ENCODE data around the gene LRP6.
"Not testable (repeated sequence)": the region's sequence is repeated elsewhere in the genome, so short reads cannot be mapped to it uniquely, and the experiment has no call there.

LRP6 gene

DNA sequence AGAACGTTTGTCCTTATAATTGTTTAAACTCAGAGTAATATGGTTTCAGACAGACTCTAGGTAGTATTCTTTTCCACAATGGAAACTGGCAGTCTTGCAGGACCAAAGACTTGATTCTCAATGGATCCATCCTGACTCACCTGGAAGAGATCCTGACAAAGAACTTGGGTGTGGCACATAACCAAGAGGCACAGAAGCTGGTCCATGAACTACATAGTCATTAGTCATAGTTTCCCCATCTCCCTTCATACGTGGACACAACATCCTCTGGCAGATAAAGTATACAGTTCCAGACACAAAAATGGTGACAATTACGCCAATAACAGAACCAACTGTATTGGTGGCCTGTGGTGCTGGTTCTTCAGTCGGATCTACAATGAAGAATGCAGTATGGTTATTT lies 140.3 kb downstream of the LRP6 start:
- Histone ChIP-seq H3K36me3 (ENCODE audit: insufficient read depth, low read length) (peaks cover under 1% of the 10 kb centered on the region; the same call in 1 of the 2 replicates), H3K79me2 (ENCODE audit: control insufficient read depth, insufficient read depth, low read length, unreplicated experiment) (no peaks in the 10 kb centered on the region), H3K27me3 (ENCODE audit: insufficient read depth, low read length) (no peaks in the 10 kb centered on the region), H2AFZ (ENCODE audit: low read length, unreplicated experiment) (no peak overlapping the region), H3K4me3 (ENCODE audit: low read depth, low read length) (no peak overlapping the region), H3K27ac (ENCODE audit: low read depth, low read length) (no peak overlapping the region), H3K4me1 (ENCODE audit: control insufficient read depth, insufficient read depth, low read length, unreplicated experiment) (no peaks in the 10 kb centered on the region)

DNA sequence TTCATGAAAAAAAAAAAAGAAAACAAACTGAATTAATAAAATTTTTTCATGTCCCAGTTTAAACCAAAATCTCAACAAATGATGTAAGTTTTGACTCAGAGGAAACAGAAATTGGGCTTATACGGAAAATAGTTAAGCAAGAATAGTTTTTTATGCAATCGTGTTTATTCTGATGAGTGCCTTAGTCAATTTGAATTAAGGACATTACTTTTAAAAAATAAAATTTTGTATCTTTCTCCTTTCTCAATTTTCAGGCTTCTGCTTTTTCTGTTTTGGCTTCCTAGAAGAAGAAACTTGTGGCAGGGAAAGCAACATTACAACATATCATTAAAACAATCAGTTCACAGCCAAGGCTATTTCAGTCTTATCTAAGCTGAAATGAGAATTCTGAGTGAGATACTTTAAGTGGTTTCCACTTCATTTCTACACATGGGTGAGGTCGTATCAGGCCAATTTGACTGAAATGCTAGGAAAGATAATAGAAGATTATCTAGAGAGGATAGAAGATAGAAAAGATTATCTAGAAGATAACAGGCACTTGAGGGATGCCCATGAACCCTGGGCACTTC lies 143.7 kb downstream of the LRP6 start:
- Histone ChIP-seq H3K36me3 (ENCODE audit: insufficient read depth, low read length) (no peaks in the 10 kb centered on the region; the same call in none of the 2 replicates), H2AFZ (ENCODE audit: low read length, unreplicated experiment) (no peak overlapping the region), H3K4me3 (ENCODE audit: low read depth, low read length) (no peak overlapping the region), H3K79me2 (ENCODE audit: control insufficient read depth, insufficient read depth, low read length, unreplicated experiment) (no peaks in the 10 kb centered on the region), H3K27ac (ENCODE audit: low read depth, low read length) (no peak overlapping the region), H3K27me3 (ENCODE audit: insufficient read depth, low read length) (no peaks in the 10 kb centered on the region), H3K4me1 (ENCODE audit: control insufficient read depth, insufficient read depth, low read length, unreplicated experiment) (no peaks in the 10 kb centered on the region)

DNA sequence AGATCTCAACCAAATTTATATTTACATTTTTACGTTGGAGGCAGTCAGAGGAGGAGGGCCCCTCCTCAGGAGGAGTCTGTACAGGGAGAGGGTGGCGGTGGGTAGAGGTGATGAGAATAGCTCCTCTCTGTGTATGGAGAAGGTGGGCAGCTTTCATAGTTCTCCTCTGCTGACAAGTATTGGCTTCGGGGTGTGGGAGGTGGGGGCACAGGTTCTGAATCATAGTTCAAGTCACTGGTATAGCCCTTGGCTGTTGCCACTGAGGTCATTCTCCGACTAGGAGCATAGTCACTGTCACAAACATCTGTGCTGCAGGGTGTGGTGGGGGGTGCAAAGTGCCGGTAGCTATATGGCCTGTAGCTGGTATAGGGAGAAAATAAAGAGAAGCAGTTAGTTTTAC lies 145.8 kb downstream of the LRP6 start:
- H3K4me1 ChIP-seq (ENCODE audit: control insufficient read depth, insufficient read depth, low read length, unreplicated experiment), result no peaks in the 10 kb centered on the region
- H3K4me3 ChIP-seq (ENCODE audit: low read depth, low read length), result no peak overlapping the region
- no peak overlapping the region for H3K27ac ChIP-seq (ENCODE audit: low read depth, low read length)
- no peaks in the 10 kb centered on the region for H3K79me2 ChIP-seq (ENCODE audit: control insufficient read depth, insufficient read depth, low read length, unreplicated experiment)
- no peaks in the 10 kb centered on the region; the same call in 1 of the 2 replicates for H3K36me3 ChIP-seq (ENCODE audit: insufficient read depth, low read length)
- no peak overlapping the region for H2AFZ ChIP-seq (ENCODE audit: low read length, unreplicated experiment)
- H3K27me3 ChIP-seq (ENCODE audit: insufficient read depth, low read length), result no peaks in the 10 kb centered on the region

DNA sequence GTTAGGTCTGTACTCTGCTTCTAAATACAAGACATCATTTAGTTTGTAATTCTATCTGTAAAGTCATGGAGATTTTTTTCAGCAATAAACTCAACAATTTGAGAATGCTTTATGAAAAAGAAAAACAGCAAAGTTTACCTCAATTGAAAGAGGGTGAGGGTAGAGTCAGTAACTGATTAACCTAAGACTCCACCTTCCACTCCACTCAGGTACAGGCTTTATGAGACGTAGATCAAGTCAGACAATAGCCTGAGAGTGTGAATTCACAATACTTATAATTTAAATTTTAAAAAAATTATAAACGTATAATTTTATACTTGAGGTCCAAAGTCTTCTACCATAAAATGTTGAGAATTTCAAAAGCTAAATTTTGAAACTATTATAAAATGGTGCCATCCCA lies 150.2 kb downstream of the LRP6 start:
- H3K36me3 ChIP-seq (ENCODE audit: insufficient read depth, low read length), result no peaks in the 10 kb centered on the region; the same call in 1 of the 2 replicates
- no peaks in the 10 kb centered on the region for H3K79me2 ChIP-seq (ENCODE audit: control insufficient read depth, insufficient read depth, low read length, unreplicated experiment)
- no peak overlapping the region for H2AFZ ChIP-seq (ENCODE audit: low read length, unreplicated experiment)
- H3K4me3 ChIP-seq (ENCODE audit: low read depth, low read length), result no peak overlapping the region
- no peaks in the 10 kb centered on the region for H3K27me3 ChIP-seq (ENCODE audit: insufficient read depth, low read length)
- no peak overlapping the region for H3K27ac ChIP-seq (ENCODE audit: low read depth, low read length)
- H3K4me1 ChIP-seq (ENCODE audit: control insufficient read depth, insufficient read depth, low read length, unreplicated experiment), result no peaks in the 10 kb centered on the region

DNA sequence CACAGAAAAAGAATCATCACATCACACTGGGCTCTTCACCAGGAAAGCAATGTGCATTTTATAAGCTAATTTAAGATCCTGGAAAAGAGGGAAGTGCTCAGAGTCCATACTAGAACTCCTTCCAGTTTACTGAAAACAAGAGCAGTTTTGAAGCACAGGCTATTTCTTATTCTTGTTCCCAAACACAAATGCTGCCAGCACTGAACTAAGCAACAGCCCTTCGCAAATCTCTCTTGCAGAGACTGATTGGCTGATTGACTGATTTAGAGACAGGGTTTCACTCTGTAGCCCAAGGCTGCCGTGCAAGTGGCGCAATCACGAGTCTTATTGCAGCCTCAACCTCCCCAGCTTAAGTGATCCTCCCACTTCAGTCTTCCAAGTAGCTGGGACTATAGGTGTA lies 151.3 kb downstream of the LRP6 start:
- Histone ChIP-seq H3K36me3 (ENCODE audit: insufficient read depth, low read length) (no peaks in the 10 kb centered on the region; the same call in 1 of the 2 replicates), H2AFZ (ENCODE audit: low read length, unreplicated experiment) (no peak overlapping the region), H3K79me2 (ENCODE audit: control insufficient read depth, insufficient read depth, low read length, unreplicated experiment) (no peaks in the 10 kb centered on the region), H3K4me3 (ENCODE audit: low read depth, low read length) (no peak overlapping the region), H3K27ac (ENCODE audit: low read depth, low read length) (no peak overlapping the region), H3K4me1 (ENCODE audit: control insufficient read depth, insufficient read depth, low read length, unreplicated experiment) (no peaks in the 10 kb centered on the region), H3K27me3 (ENCODE audit: insufficient read depth, low read length) (no peaks in the 10 kb centered on the region)

DNA sequence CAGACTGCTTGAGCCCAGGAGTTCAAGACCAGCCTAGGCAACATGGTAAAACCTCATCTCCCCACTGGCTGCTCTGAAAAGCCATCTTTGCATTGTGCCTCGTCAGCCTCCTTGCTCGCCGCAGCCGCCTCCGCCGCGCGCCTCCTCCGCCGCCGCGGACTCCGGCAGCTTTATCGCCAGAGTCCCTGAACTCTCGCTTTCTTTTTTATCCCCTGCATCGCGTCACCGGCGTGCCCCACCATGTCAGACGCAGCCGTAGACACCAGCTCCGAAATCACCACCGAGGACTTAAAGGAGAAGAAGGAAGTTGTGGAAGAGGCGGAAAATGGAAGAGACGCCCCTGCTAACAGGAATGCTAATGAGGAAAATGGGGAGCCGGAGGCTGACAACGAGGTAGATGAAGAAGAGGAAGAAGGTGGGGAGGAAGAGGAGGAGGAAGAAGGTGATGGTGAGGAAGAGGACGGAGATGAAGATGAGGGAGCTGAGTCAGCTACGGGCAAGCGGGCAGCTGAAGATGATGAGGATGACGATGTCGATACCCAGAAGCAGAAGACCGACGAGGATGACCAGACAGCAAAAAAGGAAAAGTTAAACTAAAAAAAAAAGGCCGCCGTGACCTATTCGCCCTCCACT lies 155.8 kb downstream of the LRP6 start:
- not testable (repeated sequence) for H3K4me1 ChIP-seq (ENCODE audit: control insufficient read depth, insufficient read depth, low read length, unreplicated experiment); H3K27me3 ChIP-seq (ENCODE audit: insufficient read depth, low read length); H3K79me2 ChIP-seq (ENCODE audit: control insufficient read depth, insufficient read depth, low read length, unreplicated experiment); H3K4me3 ChIP-seq (ENCODE audit: low read depth, low read length); H3K36me3 ChIP-seq (ENCODE audit: insufficient read depth, low read length); H3K27ac ChIP-seq (ENCODE audit: low read depth, low read length); H2AFZ ChIP-seq (ENCODE audit: low read length, unreplicated experiment)

DNA sequence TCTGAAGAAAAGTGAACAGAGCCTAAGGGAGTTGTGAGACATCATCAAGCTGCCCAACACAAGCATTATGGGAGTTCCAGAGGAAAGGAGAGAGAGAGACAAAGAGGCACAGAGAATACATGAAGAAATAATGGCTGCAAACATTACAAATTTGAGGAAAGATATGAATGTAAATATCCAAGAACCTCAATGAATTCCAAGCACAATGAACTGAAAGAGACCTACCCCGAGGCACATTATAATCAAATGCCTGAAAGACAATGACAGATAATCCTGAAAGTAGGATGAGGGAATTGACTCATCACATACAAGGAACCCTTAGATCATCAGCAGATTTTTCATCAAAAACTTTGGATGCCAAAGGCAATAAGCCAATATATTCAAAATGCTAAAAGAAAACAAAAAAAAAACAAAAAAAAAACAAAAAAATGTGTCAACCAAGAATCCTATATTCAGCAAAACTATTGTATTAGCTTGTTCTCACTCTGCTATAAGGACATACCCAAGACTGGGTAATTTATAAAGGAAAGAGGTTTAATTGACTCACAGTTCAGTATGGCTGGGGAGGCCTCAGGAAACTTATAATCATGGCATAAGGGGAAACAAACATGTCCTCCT lies 158.3 kb downstream of the LRP6 start:
- Histone ChIP-seq H3K4me3 (ENCODE audit: low read depth, low read length) (no peak overlapping the region), H3K4me1 (ENCODE audit: control insufficient read depth, insufficient read depth, low read length, unreplicated experiment) (no peaks in the 10 kb centered on the region), H3K27me3 (ENCODE audit: insufficient read depth, low read length) (no peaks in the 10 kb centered on the region), H3K27ac (ENCODE audit: low read depth, low read length) (no peak overlapping the region), H3K79me2 (ENCODE audit: control insufficient read depth, insufficient read depth, low read length, unreplicated experiment) (no peaks in the 10 kb centered on the region), H3K36me3 (ENCODE audit: insufficient read depth, low read length) (no peaks in the 10 kb centered on the region; the same call in 1 of the 2 replicates), H2AFZ (ENCODE audit: low read length, unreplicated experiment) (no peak overlapping the region)

DNA sequence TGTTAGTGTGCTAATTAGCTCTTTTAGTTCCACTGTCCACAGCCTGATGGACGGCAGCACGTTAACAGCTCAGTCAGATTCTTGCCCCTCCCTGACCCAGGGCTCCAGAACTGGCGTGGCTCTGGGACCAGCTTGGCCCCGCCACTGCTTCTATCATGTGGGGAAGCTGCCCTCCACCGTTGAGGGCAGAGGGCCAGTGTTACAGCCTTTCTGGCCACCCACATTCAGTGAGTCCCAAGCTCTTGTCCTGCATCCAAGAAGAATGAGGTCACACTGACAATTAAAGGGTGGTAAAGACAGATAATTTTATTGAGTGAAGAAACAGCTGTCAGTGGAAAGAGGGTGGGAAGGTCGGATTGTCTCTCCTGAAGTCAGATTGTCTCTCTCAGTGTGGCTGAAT lies 159.2 kb downstream of the LRP6 start:
- H3K27ac ChIP-seq (ENCODE audit: low read depth, low read length), result no peak overlapping the region
- no peak overlapping the region for H3K4me3 ChIP-seq (ENCODE audit: low read depth, low read length)
- no peaks in the 10 kb centered on the region for H3K79me2 ChIP-seq (ENCODE audit: control insufficient read depth, insufficient read depth, low read length, unreplicated experiment)
- H3K36me3 ChIP-seq (ENCODE audit: insufficient read depth, low read length), result no peaks in the 10 kb centered on the region; the same call in 1 of the 2 replicates
- H3K4me1 ChIP-seq (ENCODE audit: control insufficient read depth, insufficient read depth, low read length, unreplicated experiment), result no peaks in the 10 kb centered on the region
- no peak overlapping the region for H2AFZ ChIP-seq (ENCODE audit: low read length, unreplicated experiment)
- H3K27me3 ChIP-seq (ENCODE audit: insufficient read depth, low read length), result no peaks in the 10 kb centered on the region

DNA sequence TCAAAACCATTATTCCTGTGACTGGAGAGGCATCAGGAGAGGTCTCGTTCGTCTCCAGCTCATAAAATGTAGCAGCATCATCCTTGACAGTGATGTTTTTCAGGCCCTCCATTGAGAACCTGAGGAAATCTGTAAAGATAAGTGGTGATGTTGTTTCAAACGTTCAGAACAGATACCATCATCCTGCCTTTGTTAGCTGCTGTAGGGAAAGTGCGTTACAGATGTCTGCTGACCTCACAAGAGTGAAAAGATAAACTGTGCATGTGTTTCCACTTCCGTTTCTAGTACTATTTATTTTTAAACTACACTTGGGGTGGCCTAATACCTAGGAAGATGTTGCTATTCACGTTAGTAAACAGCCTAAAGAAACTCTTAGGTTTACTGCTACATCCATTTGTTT lies 167.7 kb downstream of the LRP6 start:
- Histone ChIP-seq H3K27ac (ENCODE audit: low read depth, low read length) (no peak overlapping the region), H3K4me3 (ENCODE audit: low read depth, low read length) (no peak overlapping the region), H3K27me3 (ENCODE audit: insufficient read depth, low read length) (no peaks in the 10 kb centered on the region), H3K36me3 (ENCODE audit: insufficient read depth, low read length) (no peaks in the 10 kb centered on the region; the same call in 1 of the 2 replicates), H3K4me1 (ENCODE audit: control insufficient read depth, insufficient read depth, low read length, unreplicated experiment) (no peaks in the 10 kb centered on the region), H2AFZ (ENCODE audit: low read length, unreplicated experiment) (no peak overlapping the region), H3K79me2 (ENCODE audit: control insufficient read depth, insufficient read depth, low read length, unreplicated experiment) (no peaks in the 10 kb centered on the region)

DNA sequence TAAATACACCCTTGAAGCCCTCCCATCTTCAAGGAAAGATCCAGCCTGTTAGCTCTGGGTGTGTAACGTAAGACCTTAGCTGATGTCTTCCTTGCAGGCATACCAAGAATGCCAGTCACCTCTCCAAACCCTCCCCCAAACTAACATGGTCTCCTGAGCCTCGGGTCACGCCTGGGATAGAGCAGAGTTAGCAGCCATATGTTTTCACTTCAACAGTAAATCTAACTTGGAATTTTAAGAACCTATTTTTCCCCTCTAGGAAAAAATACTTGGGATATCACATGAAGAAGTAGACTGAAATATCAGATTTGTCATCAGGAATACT lies 168.2 kb downstream of the LRP6 start:
- Histone ChIP-seq H3K4me3 (ENCODE audit: low read depth, low read length) (no peak overlapping the region), H3K4me1 (ENCODE audit: control insufficient read depth, insufficient read depth, low read length, unreplicated experiment) (no peaks in the 10 kb centered on the region), H2AFZ (ENCODE audit: low read length, unreplicated experiment) (no peak overlapping the region), H3K79me2 (ENCODE audit: control insufficient read depth, insufficient read depth, low read length, unreplicated experiment) (no peaks in the 10 kb centered on the region), H3K36me3 (ENCODE audit: insufficient read depth, low read length) (no peaks in the 10 kb centered on the region; the same call in 1 of the 2 replicates), H3K27me3 (ENCODE audit: insufficient read depth, low read length) (no peaks in the 10 kb centered on the region), H3K27ac (ENCODE audit: low read depth, low read length) (no peak overlapping the region)

All from ACC112 (cell line).